PFSK-1 (cell line): ENCODE results near the gene PIGZ.

Source experiments
- FOXP2 ChIP-seq: optimal IDR thresholded peaks from 2 replicates; pipeline ENCODE3; 2011; ENCODE audit warnings: borderline replicate concordance, control low read depth, inconsistent platforms; ENCODE audit not compliant: insufficient read depth; ENCODE audit errors: extremely low read length, extremely low read depth
- POLR2AphosphoS5 ChIP-seq: IDR thresholded peaks from 2 replicates; pipeline ENCODE4 v1.6.1; 2012; ENCODE audit warnings: low read depth, mild to moderate bottlenecking, control low read depth, low read length, moderate library complexity
- SIN3A ChIP-seq: IDR thresholded peaks from 2 replicates; pipeline ENCODE4 v1.6.1; 2012; ENCODE audit warnings: mild to moderate bottlenecking, low read length, moderate library complexity, borderline replicate concordance; ENCODE audit not compliant: insufficient read depth
- TAF1 ChIP-seq: IDR thresholded peaks from 2 replicates; pipeline ENCODE4 v1.6.1; 2012; ENCODE audit warnings: low read length, control low read depth, borderline replicate concordance; ENCODE audit not compliant: insufficient read depth
- TF ChIP-seq, protein P1 (sequence below), 2 experiments: IDR thresholded peaks; 2 replicates each; pipeline versions ENCODE4 v1.6.1 to v1.8.0; 2011 to 2012; ENCODE audit warnings: low read depth in 2 of 2, low read length in 2 of 2, control low read depth in 1 of 2, inconsistent platforms in 1 of 2, mild to moderate bottlenecking in 1 of 2, moderate library complexity in 1 of 2; ENCODE audit not compliant: insufficient read depth in 1 of 2

The PIGZ gene

DNA sequence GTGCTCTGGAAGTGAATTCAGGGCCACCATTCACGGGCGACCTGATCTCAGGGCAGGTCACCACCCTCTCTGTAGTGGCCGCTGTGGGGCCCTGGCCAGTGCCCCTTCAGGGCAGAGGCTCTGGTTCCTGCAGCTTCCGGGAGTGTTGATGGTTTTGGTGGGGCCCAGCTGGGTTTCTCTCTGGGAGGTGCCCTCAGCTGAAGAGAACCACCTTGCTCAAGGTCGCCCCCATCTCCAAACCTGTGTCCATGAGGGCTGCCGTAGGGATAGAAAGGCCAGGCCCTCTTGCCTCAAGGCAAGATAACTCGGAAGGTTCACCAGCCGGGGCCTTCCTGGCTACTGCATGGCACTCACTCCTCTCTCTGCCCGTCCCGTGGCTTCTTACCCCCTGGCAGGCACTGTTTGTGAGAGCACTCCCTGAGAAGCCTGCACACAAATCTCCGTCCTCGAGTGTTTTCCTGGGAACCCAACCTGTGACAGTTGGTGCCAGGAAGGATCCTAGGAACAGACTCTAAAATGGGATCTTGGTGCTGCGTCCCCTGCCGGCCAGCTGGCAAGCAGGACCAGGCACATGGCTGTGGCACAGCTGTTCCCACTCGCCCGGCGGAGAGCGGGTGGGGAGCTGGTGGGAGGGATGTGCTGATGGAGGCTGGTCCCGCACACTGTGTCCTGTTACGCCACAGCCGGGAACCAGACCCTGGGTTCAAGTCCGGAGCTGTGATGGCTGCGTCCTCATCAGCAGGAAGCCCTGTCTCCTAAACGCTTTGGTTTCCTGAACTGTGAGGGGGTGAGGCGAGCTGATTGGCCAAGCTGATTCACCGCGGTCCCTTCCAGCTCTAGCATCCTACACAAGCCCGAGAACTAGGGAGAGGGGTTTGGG lies 23.2 kb upstream of the PIGZ start:
- TF ChIP-seq FOXP2 (no peak), TAF1 (no peak), SIN3A (no peak), POLR2AphosphoS5 (no peak)
- TF ChIP-seq, protein P1, sequence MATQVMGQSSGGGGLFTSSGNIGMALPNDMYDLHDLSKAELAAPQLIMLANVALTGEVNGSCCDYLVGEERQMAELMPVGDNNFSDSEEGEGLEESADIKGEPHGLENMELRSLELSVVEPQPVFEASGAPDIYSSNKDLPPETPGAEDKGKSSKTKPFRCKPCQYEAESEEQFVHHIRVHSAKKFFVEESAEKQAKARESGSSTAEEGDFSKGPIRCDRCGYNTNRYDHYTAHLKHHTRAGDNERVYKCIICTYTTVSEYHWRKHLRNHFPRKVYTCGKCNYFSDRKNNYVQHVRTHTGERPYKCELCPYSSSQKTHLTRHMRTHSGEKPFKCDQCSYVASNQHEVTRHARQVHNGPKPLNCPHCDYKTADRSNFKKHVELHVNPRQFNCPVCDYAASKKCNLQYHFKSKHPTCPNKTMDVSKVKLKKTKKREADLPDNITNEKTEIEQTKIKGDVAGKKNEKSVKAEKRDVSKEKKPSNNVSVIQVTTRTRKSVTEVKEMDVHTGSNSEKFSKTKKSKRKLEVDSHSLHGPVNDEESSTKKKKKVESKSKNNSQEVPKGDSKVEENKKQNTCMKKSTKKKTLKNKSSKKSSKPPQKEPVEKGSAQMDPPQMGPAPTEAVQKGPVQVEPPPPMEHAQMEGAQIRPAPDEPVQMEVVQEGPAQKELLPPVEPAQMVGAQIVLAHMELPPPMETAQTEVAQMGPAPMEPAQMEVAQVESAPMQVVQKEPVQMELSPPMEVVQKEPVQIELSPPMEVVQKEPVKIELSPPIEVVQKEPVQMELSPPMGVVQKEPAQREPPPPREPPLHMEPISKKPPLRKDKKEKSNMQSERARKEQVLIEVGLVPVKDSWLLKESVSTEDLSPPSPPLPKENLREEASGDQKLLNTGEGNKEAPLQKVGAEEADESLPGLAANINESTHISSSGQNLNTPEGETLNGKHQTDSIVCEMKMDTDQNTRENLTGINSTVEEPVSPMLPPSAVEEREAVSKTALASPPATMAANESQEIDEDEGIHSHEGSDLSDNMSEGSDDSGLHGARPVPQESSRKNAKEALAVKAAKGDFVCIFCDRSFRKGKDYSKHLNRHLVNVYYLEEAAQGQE (IDR thresholded peaks at IDR 0.05; ENCODE audit: insufficient read depth in 1 of 2, low read depth in 2 of 2, low read length in 2 of 2): no peak

GRCh38 chr3:196990601-196991007 lies 22.0 kb upstream of the PIGZ start:
- TF ChIP-seq TAF1 (no peak), POLR2AphosphoS5 (no peak), SIN3A (no peak), FOXP2 (no peak)
- TF ChIP-seq, protein P1 (IDR thresholded peaks at IDR 0.05; ENCODE audit: insufficient read depth in 1 of 2, low read depth in 2 of 2, low read length in 2 of 2): no peak

DNA sequence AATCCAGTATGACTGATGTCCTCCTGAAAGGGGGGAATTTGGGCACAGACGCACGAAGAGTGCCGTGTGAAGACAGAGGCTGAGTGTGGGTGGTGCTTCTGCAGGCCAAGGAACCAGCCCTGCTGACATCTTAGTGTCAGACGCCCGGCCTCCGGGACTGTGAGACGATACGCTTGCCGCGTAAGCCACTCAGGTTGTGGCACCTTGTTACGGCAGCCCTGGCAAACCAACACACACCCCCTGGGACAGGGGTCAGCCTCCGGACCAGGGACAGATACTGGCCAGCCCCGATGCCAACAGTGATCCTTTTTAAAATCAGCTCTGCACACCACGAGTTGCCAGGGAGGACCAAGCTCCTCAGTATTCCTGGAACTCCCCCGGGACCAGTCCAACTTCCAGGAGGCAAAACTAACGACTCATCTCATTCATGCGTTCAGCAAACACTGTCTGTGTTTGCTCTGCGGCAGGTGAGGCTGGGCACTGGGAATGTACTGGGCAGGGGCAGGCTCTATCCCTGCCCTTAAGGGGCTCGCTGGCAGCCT lies 21.2 kb upstream of the PIGZ start:
- TF ChIP-seq SIN3A: no peak
- TF ChIP-seq FOXP2: no peak
- TF ChIP-seq POLR2AphosphoS5: no peak
- TF ChIP-seq, protein P1 (IDR thresholded peaks at IDR 0.05; ENCODE audit: insufficient read depth in 1 of 2, low read depth in 2 of 2, low read length in 2 of 2): no peak
- TF ChIP-seq TAF1: no peak

DNA sequence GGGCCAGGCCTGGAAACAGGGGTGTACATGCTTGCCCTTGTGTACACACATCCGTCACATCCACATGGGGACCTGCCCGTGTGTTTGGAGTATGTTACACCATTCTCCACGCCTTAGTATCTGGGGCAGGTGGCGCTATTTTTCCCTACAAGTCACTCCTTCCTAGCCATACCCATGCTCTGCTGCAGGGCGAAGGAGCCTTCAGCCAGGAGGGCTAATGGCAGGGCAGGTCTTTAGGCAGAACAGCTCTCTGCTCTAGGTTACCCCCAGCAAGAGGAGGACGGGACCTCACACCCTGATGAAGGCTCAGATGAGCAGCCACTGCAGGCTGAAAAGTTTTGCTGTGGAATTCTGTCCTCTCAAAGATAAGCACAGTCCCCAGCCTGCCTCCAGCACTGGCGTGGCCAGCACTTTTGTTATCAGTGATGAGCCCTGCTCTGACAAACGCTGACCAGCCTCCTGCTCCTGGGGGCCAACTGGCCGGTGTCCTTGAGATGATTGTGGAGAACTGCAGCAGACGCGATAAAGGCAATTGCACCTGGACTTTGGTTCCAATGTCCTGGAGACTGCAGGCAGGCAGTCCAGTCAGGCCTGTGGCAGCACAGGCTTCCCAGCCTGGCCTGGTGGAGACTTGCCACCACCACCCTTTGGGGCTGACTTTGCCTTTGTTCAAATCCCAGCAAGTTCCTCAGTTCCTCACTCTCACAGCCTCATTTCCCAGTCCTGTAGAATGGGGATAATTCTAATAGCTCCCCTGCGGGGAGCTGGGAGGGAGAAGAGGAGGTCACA lies 19.8 kb upstream of the PIGZ start:
- no peak for TF ChIP-seq SIN3A
- TF ChIP-seq FOXP2: no peak
- no peak for TF ChIP-seq TAF1
- TF ChIP-seq, protein P1 (IDR thresholded peaks at IDR 0.05; ENCODE audit: insufficient read depth in 1 of 2, low read depth in 2 of 2, low read length in 2 of 2): no peak
- no peak for TF ChIP-seq POLR2AphosphoS5
